HepG2 (cell line): ENCODE measurements around the gene DICER1. TPM values are rescaled to one million over a fixed set of nuclear protein-coding genes. Genes with fewer than 3 reads are reported as not detected.

ENCODE experiments used
- ARID4A ChIP-seq: sonication (generic); formaldehyde crosslinking; IDR thresholded peaks from 2 replicates; pipeline ENCODE4 v1.5.0; 2020; ENCODE audit warnings: mild to moderate bottlenecking, missing genetic modification reagents, borderline replicate concordance
- GRHL1 ChIP-seq: sonication (generic); formaldehyde crosslinking; conservative IDR thresholded peaks from 2 replicates; pipeline ENCODE4 v1.8.0; 2022; ENCODE audit warnings: missing genetic modification reagents
- HMGXB4 ChIP-seq, 2 experiments: sonication (generic) in 1 of 2; formaldehyde crosslinking in 1 of 2; IDR thresholded peaks; 2 replicates each; pipeline versions ENCODE4 v1.4.0 to v1.6.1; 2018 to 2020; ENCODE audit warnings: missing genetic modification reagents in 2 of 2, borderline replicate concordance in 1 of 2, low read depth in 1 of 2, mild to moderate bottlenecking in 1 of 2, missing biosample characterization in 1 of 2
- KMT2A ChIP-seq: sonication (generic); formaldehyde crosslinking; IDR thresholded peaks from 2 replicates; pipeline ENCODE4 v1.4.0; 2020; ENCODE audit warnings: missing genetic modification reagents
- NCOA1 ChIP-seq: sonication (generic); formaldehyde crosslinking; IDR thresholded peaks from 2 replicates; pipeline ENCODE4 v1.9.0; 2021; ENCODE audit warnings: missing genetic modification reagents
- PATZ1 ChIP-seq: sonication (generic); formaldehyde crosslinking; IDR thresholded peaks from 2 replicates; pipeline ENCODE4 v1.4.0; 2020; ENCODE audit warnings: missing genetic modification reagents
- YEATS4 ChIP-seq: sonication (generic); formaldehyde crosslinking; IDR thresholded peaks from 2 replicates; pipeline ENCODE4 v1.4.0; 2020; ENCODE audit warnings: missing genetic modification reagents, borderline replicate concordance
- ZNF136 ChIP-seq: sonication (generic); formaldehyde crosslinking; IDR thresholded peaks from 2 replicates; pipeline ENCODE4 v1.8.1; 2022; ENCODE audit warnings: low read depth, mild to moderate bottlenecking, moderate library complexity, missing genetic modification reagents
- ZNF276 ChIP-seq: sonication (generic); formaldehyde crosslinking; IDR thresholded peaks from 2 replicates; pipeline ENCODE4 v1.4.0; 2020; ENCODE audit warnings: mild to moderate bottlenecking, low read depth, missing genetic modification reagents
- ZNF431 ChIP-seq: sonication (generic); formaldehyde crosslinking; IDR thresholded peaks from 2 replicates; pipeline ENCODE4 v1.9.0; 2022; ENCODE audit warnings: missing genetic modification reagents, low read depth, mild to moderate bottlenecking, borderline replicate concordance
- ZNF576 ChIP-seq: sonication (generic); formaldehyde crosslinking; IDR thresholded peaks from 2 replicates; pipeline ENCODE4 v1.4.0; 2020; ENCODE audit warnings: mild to moderate bottlenecking, missing genetic modification reagents
- polyA plus RNA-seq, 8 experiments: library from polyadenylated mRNA; depleted of rRNA in 3 of 8; stranded (reverse) in 7 of 8; unstranded in 1 of 8; fragments of >200 nt; fragmentation: Illumina TruSeq in 4 of 8; extraction: Trizol in 4 of 8; gene quantifications; 2 replicates each; pipeline versions ENCODE4 v1.2.1 to v1.2.3, GENCODE V29; 2011 to 2016; ENCODE audit warnings: low read depth in 4 of 8, missing spikeins in 1 of 8, mixed read lengths in 1 of 8; ENCODE audit not compliant: insufficient read depth in 1 of 8
- total RNA-seq, 5 experiments: library from RNA; depleted of rRNA; stranded (reverse); fragments of >200 nt; fragmentation: Illumina TruSeq; extraction: Trizol; gene quantifications; 2 replicates each; pipeline ENCODE4 v1.2.3, GENCODE V29; 2016; ENCODE audit warnings: low read depth in 1 of 5
- TF ChIP-seq, protein P1 (sequence below): sonication (generic); formaldehyde crosslinking; conservative IDR thresholded peaks from 2 replicates; pipeline ENCODE4 v1.8.1; 2023; ENCODE audit warnings: missing genetic modification reagents

The DICER1 gene
- total and polyA plus RNA-seq, 2 of the 13 experiments (the other 11 are each of a cell fraction or from before 2014, with no cell fraction given), result 31.8 to 61.9 TPM

DNA sequence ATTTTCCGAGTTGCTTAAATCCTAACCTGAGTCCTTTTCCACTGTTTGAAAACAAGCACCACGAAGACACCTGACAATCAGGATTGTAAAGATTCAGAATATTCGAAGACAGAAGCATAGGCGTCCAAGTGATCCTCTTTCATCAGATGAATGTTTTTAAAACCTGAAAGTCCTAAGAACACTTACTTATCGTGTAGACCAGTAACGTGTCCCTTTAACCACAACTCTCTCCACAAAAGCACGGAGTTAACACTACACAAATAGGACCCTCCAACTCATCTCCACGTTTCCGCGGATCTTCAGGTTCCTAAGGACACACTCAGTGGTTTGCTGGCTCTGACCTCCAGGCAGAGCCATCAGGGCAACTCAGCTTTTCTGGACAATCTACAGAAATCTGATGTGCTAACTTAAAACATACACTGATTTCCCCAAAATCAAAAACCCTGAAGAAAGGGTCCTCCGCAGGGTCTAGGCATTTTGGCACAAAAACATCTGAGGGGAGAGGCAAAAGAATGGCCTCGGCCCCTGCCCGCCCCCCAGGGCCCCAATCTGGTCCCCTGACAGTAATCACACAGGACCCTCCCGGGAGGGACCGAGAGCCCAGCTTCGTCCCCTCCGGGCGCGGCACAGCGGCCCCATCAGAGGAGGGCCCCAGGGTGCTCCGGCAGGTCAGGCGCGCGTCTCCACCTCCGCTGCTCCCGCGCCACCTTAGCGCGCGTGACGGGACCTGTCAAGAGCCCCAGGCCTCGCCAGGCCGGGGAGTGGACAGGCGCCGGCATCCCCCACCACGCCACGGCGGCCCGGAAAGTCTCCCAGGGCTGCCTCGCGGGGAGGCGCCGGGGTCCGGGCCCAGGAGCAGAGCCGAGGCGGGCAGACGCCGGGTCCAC is 925 bp downstream of the DICER1 start (continued):
- TF ChIP-seq ZNF276 (CRISPR knock-in tag) (no peak), YEATS4 (no peak), ZNF431 (CRISPR knock-in tag) (no peak), PATZ1 (peak; percentile 46), NCOA1 (no peak), ZNF576 (CRISPR knock-in tag) (0 out of 2 replicates have a peak, but pooled peaks have one; percentile 70), ZNF136 (no peak), ARID4A (CRISPR knock-in tag) (peak; percentile 15; the same call in 1 of the 2 replicates), KMT2A (peak; percentile 24; the same call in 1 of the 2 replicates), HMGXB4 (CRISPR knock-in tag; IDR thresholded peaks at IDR 0.05; ENCODE audit: borderline replicate concordance in 1 of 2, low read depth in 1 of 2) (peak in 1 of 2 experiments; percentile 25; a peak in 1 of 4 replicates), GRHL1 (CRISPR knock-in tag) (no peak)
- TF ChIP-seq, protein P1, sequence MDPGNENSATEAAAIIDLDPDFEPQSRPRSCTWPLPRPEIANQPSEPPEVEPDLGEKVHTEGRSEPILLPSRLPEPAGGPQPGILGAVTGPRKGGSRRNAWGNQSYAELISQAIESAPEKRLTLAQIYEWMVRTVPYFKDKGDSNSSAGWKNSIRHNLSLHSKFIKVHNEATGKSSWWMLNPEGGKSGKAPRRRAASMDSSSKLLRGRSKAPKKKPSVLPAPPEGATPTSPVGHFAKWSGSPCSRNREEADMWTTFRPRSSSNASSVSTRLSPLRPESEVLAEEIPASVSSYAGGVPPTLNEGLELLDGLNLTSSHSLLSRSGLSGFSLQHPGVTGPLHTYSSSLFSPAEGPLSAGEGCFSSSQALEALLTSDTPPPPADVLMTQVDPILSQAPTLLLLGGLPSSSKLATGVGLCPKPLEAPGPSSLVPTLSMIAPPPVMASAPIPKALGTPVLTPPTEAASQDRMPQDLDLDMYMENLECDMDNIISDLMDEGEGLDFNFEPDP, result 0 out of 2 replicates have a peak, but pooled peaks have one; percentile 85
